Islet precursor cell (in vitro differentiated cells): ENCODE measurements around the gene LIN7B.
"Not testable (repeated sequence)": the region's sequence is repeated elsewhere in the genome, so short reads cannot be mapped to it uniquely, and the experiment has no call there.

ENCODE experiments used
- DNase-seq: peaks from one replicate; pipeline ENCODE4 v3.0.0-alpha.2; 2018

The LIN7B gene

GRCh38 chr19:49146408-49146770 is 32.2 kb downstream of the LIN7B start:
- not testable (repeated sequence) for DNase-seq

DNA sequence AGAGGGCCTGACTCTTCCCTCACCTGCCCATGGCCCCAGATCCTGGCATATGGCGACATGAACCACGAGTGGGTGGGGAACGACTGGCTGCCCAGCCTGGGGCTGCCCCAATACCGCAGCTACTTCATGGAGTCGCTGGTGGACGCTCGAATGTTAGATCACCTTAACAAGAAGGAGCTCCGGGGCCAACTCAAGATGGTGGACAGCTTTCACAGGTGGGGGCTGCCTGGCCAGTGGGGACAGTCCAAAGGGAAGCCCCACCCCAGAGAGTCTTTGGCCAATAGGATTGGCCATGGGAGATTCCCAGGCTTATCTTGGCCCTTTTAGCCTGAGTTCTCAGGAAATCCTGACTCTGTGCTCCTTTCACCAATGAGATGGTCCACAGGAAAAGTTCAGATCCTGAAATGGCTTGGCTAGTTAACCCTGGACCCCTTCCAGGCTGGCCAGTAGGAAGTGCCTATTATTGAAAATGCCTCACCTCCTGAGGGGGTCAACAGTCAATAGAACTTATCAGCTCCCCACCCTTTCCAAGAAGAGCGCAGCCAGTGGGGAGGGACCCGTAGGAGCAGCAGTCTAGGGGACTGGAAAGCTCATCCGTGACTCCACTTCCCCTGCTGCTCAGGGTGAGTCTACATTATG is 34.0 kb downstream of the LIN7B start:
- no peak for DNase-seq

DNA sequence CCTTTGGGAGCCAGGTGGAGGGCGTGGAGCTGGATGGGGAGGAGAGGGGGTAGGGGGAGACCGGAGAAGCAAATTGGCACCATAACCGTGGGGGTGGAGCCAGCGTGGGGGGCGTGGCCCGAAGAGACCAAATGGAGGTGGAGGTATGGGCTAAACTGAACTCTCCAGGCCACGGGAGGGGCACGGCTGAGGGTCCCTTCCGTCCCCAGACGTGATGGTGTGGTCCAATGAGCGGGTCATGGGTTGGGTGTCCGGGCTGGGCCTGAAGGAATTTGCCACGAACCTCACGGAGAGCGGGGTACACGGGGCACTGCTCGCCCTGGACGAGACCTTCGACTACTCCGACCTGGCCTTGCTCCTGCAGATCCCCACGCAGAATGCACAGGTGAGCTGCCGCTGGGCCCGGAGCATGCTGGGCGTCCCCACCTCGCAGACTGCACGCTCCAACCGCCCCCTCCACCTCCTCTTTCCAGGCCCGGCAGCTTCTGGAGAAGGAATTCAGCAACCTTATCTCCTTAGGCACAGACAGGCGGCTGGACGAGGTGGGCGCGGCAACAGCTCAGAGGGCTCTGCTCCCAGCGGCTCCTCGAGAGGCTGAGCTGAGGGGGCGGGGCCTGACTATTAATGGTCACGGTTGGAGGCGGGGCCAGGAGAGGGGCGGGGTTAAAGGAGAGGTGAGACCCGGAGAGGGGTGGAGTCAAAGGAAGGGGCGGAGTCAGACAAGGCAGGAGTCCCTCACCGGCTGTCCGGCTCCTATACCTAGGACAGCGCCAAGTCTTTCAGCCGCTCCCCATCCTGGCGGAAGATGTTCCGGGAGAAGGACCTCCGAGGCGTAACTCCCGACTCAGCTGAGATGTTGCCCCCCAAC is 34.8 kb downstream of the LIN7B start:
- peak; percentile 100 for DNase-seq

DNA sequence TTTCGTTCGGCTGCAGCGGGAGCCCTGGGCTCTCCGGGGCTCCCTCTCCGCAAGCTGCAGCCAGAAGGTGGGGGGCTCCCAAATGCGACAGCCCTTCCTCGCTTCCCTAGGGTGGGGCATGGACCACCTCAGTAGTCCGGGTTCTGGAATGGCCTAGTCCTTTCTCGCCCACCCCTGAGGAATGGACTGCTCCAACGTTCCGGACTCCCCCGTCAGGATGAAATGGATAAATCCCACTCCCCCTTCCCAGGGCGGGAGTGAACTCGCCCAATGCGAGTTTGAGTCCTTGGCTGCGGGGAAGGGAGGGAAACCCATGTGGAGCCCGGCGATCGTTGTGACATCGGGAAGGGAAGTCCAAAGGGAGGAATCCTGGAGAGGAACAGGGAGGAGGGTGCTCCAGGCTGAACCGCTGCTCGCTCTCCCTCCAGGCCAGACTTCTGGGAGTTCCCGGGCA is 35.5 kb downstream of the LIN7B start:
- DNase-seq, result peak; percentile 85

- peak; percentile 94 for DNase-seq
These were observed 36.2 kb downstream of the LIN7B start for GRCh38 chr19:49150106-49150943.

GRCh38 chr19:49150944-49151243 is 36.7 kb downstream of the LIN7B start:
- no peak for DNase-seq

DNA sequence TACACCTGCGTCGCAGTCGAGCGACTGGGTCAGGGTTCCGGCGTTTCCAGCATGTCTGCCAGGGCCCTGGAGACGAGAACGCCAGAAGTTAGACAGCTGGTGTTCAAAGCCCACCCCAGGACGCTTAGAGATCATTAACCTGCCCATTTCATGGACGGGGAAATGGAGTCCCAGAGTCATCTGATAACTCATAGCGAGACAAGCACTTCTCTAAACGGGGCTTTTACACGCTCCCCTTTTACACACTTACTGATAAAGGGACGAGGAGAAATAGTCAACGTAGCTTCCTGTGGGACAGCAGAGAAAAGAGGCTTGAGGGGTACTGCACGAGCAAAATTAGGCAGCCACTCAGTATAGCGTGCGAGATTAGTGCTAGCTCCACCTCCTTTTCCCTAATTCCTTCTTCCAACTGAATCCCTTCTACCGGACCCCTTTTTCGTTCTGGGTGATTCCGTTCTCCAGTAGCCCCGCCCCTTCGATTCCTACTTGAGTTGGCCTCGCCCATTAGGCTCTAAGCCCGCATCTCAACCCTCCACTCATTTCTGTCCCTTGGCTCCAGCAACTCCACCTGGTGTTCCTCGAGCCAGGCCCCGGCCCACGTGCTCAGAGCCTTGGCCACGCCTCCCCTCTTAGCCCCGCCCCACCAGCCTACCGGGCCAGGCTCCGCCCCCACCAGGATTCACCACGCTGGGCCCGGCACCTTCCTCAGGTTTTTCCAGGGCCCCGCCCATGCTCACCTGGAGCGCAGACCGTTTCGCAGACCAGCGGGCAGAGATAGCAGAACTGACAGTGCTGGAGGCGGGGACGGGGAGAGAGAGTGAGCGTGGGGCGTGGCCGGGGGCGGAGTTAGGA is 37.3 kb downstream of the LIN7B start:
- DNase-seq, result peak; percentile 91

GRCh38 chr19:49152119-49152550 is 38.0 kb downstream of the LIN7B start:
- no peak for DNase-seq

GRCh38 chr19:49153167-49153809 is 39.1 kb downstream of the LIN7B start:
- no peak for DNase-seq

DNA sequence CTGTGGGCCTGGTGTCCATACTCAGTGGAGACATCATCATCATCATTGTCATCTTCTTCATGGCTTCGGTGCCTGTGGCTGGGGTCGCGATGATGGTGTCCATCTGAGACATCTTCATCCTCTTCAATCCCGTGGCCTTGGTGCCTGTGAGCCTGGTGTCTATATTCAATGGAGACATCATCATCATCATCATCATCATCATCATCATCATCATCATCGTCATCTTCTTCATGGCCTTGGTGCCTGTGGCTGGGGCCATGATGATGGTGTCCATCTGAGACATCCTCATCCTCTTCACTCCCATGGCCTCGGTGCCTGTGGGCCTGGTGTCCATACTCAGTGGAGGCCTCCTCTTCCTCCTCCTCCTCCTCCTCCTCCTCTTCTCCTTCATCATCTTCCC is 40.1 kb downstream of the LIN7B start:
- no peak for DNase-seq

GRCh38 chr19:49155005-49155819 is 41.0 kb downstream of the LIN7B start, which contains the start of gene HRC:
HRC (minus strand) TSS chr19:49155396; CDS start chr19:49155237, 159 bp downstream.
- peak; percentile 50 for DNase-seq

DNA sequence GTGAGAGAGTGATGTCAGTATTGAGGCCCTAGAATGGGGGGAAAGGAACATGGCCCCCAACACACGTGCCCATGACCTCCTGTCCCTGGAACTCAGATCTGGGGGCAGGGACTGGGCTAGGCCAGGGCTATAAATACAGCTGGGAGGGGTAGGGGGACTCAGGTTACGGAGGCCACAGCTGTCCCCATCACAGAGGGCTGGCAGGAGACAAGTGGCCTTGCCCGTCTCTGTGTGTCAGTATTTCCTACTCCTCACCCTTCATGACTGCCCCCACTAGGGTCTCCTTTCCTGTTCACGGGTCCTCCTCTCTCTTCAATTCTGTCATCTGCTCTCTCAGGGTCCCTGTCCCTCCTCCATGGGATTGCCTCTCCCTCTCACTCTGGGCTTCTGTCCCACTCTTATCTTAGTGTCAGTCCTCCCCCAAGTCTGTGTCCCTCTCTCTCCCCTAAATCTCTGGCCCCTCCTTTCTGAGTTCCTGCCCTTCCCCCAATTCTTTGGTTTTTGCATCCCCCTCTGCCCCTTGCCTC is 41.7 kb downstream of the LIN7B start:
- peak; percentile 64 for DNase-seq

DNA sequence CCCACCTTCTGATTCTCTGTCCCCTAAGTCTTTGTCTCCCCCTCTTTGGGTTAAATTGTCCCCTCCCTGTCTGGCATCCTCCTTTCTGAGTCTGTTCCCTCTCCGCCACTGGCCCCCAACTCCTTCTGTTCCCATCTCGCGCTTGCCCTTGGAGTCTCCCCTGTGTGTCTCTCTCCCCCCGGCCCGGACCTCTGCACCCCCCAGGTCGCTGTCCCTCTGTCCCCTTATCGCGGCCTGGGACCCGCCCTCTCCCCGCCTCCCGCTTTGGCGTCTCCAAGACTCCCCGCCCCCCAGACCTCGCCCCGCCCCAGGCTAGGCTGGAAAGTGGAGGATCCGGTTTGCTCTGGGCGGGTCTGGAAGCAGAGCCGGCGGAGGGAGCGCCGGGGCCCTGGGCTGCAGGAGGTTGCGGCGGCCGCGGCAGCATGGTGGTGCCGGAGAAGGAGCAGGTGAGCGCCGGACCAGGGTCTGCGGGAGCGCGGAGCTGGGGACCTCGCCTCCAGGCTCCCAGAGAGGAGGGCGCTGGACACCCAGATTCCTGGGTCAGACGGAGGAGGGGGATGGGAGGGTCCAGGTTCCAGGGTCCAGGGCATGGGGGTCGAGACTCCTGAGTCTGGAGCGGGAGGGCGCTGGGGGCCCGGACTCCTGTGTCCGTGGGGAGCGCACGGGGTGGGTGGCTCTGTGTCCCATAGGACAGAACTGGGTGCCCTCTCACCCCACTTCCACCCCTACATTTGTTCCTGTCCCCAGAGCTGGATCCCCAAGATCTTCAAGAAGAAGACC is 43.5 kb downstream of the LIN7B start, which contains the start of gene TRPM4:
Gene TRPM4, plus strand, starts transcription at position 348 of the 780 bp plus-strand sequence. Its CDS starts 75 bp downstream, at position 423.
- peak; percentile 97 for DNase-seq

DNA sequence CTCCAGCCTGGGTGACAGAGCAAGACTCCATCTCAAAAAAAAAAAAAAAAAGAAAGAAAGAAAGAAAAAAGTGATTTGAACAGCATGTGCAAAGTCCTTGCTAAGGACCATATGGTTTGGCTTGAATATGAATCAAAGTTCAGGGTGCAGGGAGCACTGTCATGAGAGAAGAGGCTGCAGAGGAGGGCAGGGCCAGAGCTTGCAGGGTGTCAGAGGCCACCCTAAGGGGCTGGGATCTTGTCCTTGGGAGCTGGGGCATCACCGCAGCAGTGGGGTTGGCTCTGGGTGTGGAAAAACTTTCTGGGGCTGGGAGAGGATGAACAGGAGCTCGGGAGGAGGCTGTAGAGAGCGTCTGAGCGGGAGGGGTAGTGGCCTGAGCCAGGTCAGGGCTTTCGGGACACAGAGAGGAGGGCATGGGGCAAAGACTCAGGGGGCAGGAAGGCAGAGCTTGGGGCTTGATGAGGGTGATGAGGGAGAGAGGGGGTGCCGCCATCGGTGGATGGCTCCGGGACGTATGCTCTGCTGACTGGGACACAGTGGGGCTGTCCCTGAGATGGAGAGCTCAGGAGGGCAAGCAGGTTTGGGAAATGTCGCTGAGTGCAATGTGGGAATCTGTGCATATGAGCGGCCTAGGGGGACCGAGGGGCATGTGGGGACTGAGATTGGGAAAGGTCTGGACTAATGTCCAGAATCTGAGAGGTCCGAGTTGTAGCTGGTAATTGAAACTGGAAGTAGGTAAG is 46.5 kb downstream of the LIN7B start:
- DNase-seq, result no peak

DNA sequence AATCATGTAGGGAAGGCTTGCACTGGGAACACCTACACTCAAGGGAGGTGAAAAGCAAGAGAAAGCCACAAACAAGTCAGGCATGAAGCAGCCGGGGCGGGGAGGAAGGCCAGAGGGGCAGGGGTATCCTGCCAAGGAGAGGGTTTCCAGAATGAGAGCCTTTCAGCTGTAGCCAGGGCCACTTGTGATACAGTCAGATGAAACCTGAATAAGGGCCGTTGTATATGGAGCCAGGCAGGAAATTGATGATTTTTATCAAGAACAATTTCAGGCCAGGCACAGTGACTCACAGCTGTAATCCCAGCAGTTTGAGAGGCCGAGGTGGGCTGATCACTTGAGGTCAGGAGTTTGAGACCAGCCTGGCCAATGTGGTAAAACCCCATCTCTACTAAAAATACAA is 47.8 kb downstream of the LIN7B start:
- DNase-seq, result no peak

DNA sequence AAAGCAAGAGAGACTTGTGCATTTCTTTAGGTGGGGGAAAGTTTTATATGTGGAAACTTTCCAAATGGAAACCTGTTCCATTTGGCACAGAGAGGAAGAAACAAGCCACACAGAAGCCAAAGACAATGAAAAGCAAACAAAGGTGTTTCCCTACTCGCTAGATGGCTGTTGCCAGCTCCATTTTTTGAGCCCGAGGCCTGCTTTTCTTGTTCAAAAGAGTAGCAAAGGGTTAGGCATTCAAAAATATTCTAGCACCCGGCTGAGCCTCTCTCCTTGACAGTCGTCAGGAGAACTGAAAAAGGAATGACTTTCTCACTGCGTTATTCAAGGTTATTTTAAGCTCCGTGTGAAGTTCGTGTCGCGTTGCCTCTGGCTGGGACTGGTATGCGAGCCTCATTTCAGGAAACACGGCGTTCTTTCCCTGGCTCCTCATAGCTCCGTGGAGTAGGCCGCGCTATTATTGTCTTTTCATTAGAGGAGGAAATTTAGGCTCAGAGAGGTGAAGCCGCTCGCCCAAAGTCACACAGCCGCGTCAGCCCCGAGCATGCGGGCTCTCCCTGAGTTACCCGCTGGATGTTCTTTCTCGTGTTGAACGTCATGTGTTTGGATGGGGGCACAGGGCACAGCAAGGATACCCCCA is 51.1 kb downstream of the LIN7B start:
- DNase-seq, result peak; percentile 39

DNA sequence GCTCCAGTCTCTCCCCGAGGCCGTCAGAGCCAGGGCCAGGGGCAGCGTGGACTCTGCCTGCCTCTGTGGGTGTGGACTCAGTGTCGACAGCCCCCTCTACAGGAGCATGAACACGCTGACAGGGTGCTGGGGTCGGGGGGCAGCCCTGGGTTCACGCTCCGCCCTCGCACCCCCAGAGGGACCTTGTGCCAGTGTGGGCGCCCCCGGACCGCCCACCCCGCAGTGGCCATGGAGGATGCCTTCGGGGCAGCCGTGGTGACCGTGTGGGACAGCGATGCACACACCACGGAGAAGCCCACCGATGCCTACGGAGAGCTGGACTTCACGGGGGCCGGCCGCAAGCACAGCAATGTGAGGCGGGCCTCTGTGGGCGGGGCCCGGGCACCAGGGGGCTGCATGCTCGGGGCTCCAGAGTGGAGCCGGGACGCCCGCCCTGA is 51.7 kb downstream of the LIN7B start:
- peak; percentile 50 for DNase-seq

- no peak for DNase-seq
These were observed 53.8 kb downstream of the LIN7B start for GRCh38 chr19:49167857-49168409.
